GM18508 (cell line): ENCODE data around the gene BCAS3.

ENCODE experiments used
- ATAC-seq: cut with Tn5 transposase; IDR thresholded peaks from one replicate; pipeline ENCODE4 v1.9.1; 2021; ENCODE audit warnings: moderate number of reproducible peaks; ENCODE audit not compliant: insufficient read depth, unreplicated experiment

BCAS3 gene

GRCh38 chr17:61168506-61168905, 490.9 kb downstream of the BCAS3 start:
- no peak for ATAC-seq

DNA sequence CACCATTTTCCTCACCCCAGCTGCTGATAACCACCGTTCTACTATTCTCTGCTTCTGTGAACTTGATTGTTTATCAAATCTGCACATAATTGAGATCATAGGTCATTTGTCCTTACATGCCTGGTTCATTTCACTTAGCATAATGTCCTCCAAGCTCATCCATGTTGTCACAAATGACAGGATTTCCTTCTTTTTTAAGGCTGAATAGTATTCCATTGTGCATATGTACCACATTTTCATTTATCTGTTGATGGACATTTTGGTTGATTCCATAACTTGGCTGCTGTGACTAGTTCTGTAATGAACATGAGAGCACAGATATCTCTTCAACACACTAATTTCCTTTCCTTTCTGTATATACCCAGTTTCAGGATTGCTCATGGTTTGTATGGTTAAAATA, 496.7 kb downstream of the BCAS3 start:
- no peak for ATAC-seq

DNA sequence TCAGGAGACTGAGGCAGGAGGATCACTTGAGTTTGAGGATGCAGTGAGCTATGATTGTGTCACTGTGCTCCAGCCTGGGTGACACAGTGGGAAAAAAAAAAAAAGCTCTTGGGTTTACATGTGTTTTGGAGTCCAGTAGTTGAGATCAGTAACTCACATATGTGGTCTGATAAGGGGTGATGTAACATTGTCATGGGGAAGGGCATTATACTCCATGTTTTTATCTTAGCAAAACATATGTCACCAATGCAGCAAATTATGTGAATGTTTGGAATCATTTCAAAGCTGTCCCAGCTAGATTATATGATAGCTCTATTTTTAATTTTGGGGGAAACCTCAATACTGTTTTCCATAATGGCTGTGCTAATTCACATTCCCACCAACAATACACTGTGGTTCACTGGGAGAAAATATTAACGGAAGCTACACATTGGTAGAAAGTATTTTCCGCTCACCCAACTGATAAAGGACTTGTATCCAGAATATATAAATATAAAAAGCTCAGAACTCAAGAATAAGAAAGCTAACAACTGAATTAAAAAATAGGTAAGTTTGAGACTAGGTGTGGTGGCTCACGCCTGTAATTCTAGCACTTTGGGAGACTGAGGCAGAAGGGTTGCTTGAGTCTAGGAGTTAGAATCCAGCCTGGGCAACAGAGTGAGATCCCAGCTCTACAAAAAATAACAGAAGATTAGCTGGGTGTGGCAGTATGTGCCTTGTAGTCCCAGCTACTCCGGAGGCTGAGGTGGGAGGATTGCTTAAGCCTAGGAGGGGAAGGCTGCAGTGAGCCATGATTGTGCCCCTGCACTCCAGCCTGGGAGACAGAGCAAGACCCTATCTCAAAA, 497.9 kb downstream of the BCAS3 start:
- no peak for ATAC-seq

- no peak for ATAC-seq
Observed at GRCh38 chr17:61177351-61177750, 499.7 kb downstream of the BCAS3 start.

GRCh38 chr17:61178284-61178683, 500.6 kb downstream of the BCAS3 start:
- no peak for ATAC-seq

- no peak for ATAC-seq
Observed at GRCh38 chr17:61179380-61179806, 501.7 kb downstream of the BCAS3 start.

- no peak for ATAC-seq
Observed at GRCh38 chr17:61183793-61184192, 506.1 kb downstream of the BCAS3 start.

DNA sequence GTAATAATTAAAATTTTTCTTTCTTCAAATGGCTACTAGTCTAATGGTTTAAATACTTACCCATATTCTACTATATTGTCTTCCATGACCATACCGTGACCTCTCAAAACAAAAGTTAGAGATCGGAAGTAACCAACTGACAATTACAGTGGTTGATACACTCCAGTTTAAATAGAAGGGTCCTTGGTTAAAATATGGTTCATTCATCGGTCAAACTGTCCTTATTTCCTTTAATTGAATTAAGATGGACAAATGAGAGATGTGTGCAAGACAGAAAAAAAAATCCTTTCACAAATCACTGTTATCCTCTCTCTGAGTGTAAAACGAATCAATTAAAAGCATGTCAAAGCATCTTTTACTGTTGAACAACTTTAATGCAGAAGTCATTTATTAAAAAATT, 507.7 kb downstream of the BCAS3 start:
- ATAC-seq, result no peak

DNA sequence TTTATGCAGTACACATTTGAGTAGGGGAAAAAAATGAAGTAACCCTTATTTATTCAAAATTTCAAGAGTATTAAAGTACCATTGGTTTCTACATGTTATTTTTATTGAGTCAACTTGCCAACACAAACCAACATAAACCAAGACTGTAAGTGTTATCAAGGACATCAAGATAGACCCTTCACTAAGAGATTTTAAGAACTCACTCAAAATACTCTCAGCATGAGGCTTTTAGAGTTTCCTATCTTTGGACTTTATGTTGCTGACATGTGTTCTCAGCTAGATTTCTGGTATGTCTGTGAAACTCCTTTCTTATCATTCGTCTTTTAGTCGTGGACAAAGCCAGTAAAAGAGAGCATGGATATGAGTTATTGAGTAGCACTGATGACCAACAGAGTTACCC, 509.4 kb downstream of the BCAS3 start:
- no peak for ATAC-seq

- ATAC-seq, result no peak
Observed at GRCh38 chr17:61188081-61188480, 510.4 kb downstream of the BCAS3 start.

DNA sequence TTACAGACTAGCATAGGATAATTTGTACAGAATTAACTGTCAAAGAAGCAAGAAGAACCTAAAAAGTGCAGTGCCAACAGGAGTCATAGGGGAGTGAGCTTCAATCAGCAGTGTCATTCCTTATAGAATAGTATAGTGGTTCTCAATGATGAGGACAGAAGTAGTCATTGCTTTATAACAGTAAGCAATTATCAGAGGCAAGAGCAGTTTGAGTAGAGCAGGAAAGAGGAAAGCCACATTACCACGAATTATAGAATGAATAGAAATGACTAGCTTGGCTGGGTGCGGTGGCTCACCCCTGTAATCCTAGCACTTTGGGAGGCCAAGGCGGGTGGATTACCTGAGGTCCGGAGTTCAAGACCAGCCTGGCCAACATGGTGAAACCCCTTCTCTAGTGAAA, 512.3 kb downstream of the BCAS3 start:
- no peak for ATAC-seq

- ATAC-seq, result no peak
Observed at GRCh38 chr17:61196302-61196704, 518.7 kb downstream of the BCAS3 start.

- ATAC-seq, result no peak
Observed at GRCh38 chr17:61196799-61197198, 519.1 kb downstream of the BCAS3 start.

DNA sequence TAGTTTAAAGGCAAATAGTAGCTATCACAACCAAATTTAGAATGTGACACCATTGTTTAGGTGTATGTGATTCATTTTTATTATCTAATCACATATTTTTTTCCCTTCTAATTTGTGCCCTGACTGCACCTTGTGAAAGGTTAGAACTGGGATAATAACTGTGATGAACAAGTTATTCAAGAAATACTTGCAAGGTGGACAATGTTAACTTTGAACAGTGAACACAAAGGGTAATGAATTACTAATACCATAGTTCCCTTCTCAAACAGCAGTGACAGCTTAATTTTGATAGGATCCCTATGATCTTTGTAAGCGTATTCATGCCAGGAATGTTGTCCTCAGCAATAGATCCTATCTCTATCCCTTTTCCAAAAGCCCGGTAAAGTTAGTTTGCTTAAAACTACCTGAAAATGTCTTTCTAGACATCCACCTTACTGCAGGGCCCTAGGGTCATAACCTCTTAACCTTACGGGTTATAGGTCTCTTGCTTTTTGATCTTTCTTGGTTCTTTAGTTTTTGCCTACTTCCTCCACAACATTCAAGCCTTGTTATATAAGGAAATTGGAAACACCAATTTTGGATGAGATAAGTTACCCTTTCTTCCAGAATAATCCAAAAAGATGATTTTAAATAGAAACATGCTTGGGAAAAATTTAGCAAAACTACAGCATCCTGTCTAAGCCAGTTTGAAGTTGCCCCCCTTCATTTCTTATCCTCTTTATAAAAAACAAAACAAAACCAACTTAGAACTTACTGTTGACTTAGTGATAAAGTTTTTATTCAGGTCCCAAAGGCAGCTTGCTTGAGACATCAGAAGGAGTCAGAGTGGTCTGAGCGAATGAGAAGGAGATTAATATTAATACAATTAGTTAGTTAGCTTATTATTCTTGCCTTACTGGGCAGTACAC, 522.0 kb downstream of the BCAS3 start:
- no peak for ATAC-seq

- ATAC-seq, result no peak
Observed at GRCh38 chr17:61200339-61200715, 522.7 kb downstream of the BCAS3 start.

GRCh38 chr17:61201211-61201610, 523.6 kb downstream of the BCAS3 start:
- no peak for ATAC-seq

GRCh38 chr17:61202564-61202963, 524.9 kb downstream of the BCAS3 start:
- ATAC-seq, result no peak

GRCh38 chr17:61203671-61204131, 526.0 kb downstream of the BCAS3 start:
- ATAC-seq, result no peak

- ATAC-seq, result no peak
Observed at GRCh38 chr17:61204456-61204855, 526.8 kb downstream of the BCAS3 start.

DNA sequence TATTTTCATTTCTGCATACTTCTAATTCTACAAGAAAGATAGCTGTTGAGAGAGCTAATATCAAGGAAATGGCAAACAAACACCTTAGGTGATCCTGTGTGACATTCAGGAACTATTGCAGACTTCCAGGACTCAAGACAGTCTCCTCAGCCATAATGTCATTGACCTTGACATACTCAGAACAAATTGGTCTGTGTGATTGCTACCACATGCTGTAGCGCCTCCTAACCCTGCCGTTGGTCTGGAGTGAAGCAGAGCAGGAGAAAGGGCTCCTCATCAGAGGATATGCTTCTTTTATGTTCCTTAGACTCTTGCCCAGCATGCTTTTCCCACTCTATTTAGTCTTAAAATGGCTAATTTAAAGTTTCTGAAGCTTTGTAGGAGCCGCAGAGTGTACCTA, 527.8 kb downstream of the BCAS3 start:
- no peak for ATAC-seq

DNA sequence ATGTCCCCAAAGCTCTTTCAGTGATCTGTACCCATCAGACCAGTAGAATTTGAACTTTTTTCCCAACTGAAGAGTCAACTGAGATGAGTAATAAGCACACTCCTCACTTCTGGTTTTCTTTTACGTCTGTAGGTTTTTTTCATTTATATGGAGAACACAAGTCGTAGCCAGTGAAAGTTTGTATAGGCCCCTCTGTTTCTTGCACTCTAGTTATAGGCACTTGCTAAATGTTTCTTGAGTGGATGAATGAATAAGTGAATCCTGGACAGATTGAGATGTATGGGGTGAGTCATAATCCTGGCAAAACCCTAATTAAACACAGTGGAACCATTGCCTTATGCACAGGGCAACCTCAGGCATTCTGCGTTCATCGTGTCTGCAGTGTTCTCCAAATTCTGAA, 528.3 kb downstream of the BCAS3 start:
- no peak for ATAC-seq
